Inflammatory macrophage (primary cell): ENCODE results near the gene UGT2B7.
"Not testable (repeated sequence)": the region's sequence is repeated elsewhere in the genome, so short reads cannot be mapped to it uniquely, and the experiment has no call there.

Experiments
- DNase-seq, 2 donors: peaks; one replicate each; pipeline ENCODE4 v3.0.0-alpha.2; 2020 to 2022

UGT2B7 gene

GRCh38 chr4:69089388-69089787 lies 6.9 kb upstream of the UGT2B7 start:
- DNase-seq = no peak

GRCh38 chr4:69092190-69092589 lies 4.1 kb upstream of the UGT2B7 start:
- no peak for DNase-seq

- DNase-seq = no peak
Measured at GRCh38 chr4:69092980-69093568, 3.2 kb upstream of the UGT2B7 start.

- DNase-seq = no peak
Measured at GRCh38 chr4:69093681-69094080, 2.6 kb upstream of the UGT2B7 start.

- peak in 1 of 2 donors; percentile 11 for DNase-seq
Measured at GRCh38 chr4:69095301-69095731, 958 bp upstream of the UGT2B7 start.

- DNase-seq = no peak
Measured at GRCh38 chr4:69096810-69097209, 536 bp downstream of the UGT2B7 start.

- no peak for DNase-seq
Measured at GRCh38 chr4:69098470-69098869, 2.2 kb downstream of the UGT2B7 start.

GRCh38 chr4:69099910-69100309 lies 3.6 kb downstream of the UGT2B7 start:
- DNase-seq = no peak

- not testable (repeated sequence) for DNase-seq
Measured at GRCh38 chr4:69102668-69103067, 6.4 kb downstream of the UGT2B7 start.

GRCh38 chr4:69104719-69105275 lies 8.5 kb downstream of the UGT2B7 start:
- DNase-seq = no peak

GRCh38 chr4:69115151-69115850 lies 19.0 kb downstream of the UGT2B7 start:
- DNase-seq = not testable (repeated sequence)

- no peak for DNase-seq
Measured at GRCh38 chr4:69115851-69116213, 19.6 kb downstream of the UGT2B7 start.

- DNase-seq = no peak
Measured at GRCh38 chr4:69116645-69117321, 20.5 kb downstream of the UGT2B7 start.

- no peak for DNase-seq
Measured at GRCh38 chr4:69120870-69121269, 24.6 kb downstream of the UGT2B7 start.

- DNase-seq = no peak
Measured at GRCh38 chr4:69122476-69122875, 26.2 kb downstream of the UGT2B7 start.

- DNase-seq = no peak
Measured at GRCh38 chr4:69124941-69125340, 28.7 kb downstream of the UGT2B7 start.

- DNase-seq = no peak
Measured at GRCh38 chr4:69126024-69126423, 29.8 kb downstream of the UGT2B7 start.

GRCh38 chr4:69133993-69134392 lies 37.7 kb downstream of the UGT2B7 start:
- no peak for DNase-seq

GRCh38 chr4:69134471-69134870 lies 38.2 kb downstream of the UGT2B7 start:
- DNase-seq = no peak

- no peak for DNase-seq
Measured at GRCh38 chr4:69141320-69141719, 45.0 kb downstream of the UGT2B7 start.

GRCh38 chr4:69147334-69147733 lies 51.1 kb downstream of the UGT2B7 start:
- no peak for DNase-seq

GRCh38 chr4:69154021-69154420 lies 57.7 kb downstream of the UGT2B7 start:
- no peak for DNase-seq

GRCh38 chr4:69156913-69157312 lies 60.6 kb downstream of the UGT2B7 start:
- DNase-seq = peak in 1 of 2 donors; percentile 0
